Measurements from ENCODE around the gene IFT80. TPM values are rescaled to one million over a fixed set of nuclear protein-coding genes. Genes with fewer than 3 reads are reported as not detected.
A peak's percentile ranks its signal among the peaks of the same experiment; 100 is the strongest.

IFT80 gene
- polyA plus RNA-seq, 1 of the 3 experiments (the other 2 are of a cell fraction) = 10.5 TPM

DNA sequence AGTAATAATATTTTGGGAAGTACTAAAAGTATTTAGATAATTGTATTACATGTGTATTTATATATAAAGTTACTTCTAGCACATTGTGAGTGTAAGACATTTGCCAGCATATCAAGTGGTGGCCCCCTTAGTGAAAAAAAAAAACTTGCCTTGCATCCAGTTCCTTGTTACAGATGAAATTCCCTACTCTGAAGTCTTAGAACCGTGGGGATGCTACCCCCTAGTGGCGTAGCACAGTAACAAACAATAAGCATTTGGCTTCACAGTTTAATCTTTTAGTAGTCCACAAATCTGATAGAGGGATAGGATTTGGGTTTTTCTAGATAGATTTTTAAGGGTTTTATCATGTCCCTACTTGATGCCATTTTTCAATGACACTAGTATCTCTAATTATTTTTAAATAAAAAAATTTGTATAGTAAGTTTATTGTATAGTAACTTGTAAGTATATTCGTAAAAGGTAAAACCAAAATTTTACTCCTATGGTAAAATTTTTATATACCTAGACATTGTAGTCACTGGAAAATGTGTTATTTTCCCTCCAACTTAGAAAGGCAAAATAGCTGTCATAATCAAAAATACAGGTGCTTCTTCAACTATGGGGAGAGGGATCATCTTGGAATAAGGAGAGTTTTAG, 14.7 kb upstream of the IFT80 start:
- H3F3A ChIP-seq (replicated peaks; ENCODE audit: insufficient read depth) = peaks cover 57% of the 10 kb centered on the region
- H3K36me3 ChIP-seq (replicated peaks in 1 of 2; ENCODE audit: control insufficient read depth in 1 of 2, insufficient read depth in 2 of 2, low read length in 1 of 2) = peaks cover 74 to 78% of the 10 kb centered on the region in 2 experiments
- H2AFZ ChIP-seq (ENCODE audit: low read depth) = no peak overlapping the region
- H3K4me1 ChIP-seq (ENCODE audit: control insufficient read depth in 1 of 2, insufficient read depth in 2 of 2, low read depth in 1 of 2, low read length in 1 of 2) = peaks cover 0 to 4% of the 10 kb centered on the region in 2 experiments; a peak in 2 of 4 replicates
- WGBS (ENCODE audit: low lambda C conversion rate) = 34% methylated on average over 3 of the region's 3 CpGs
- 0 out of 2 replicates have a peak, but pooled peaks cover 8% of the 10 kb centered on the region for H4K20me1 ChIP-seq (ENCODE audit: insufficient read depth)
- H3K9ac ChIP-seq = no peak overlapping the region
- ChIA-PET CTCF (interaction anchor here (0.6 to 5.9 kb wide), 30 partner anchors 9 to 409 kb away, joined by 3 to 29 read pairs (median 5); partner anchors contain the start of genes SMC4 and TRIM59), POLR2A (no interaction called here)
- peaks cover 94% of the 10 kb centered on the region for H3K79me2 ChIP-seq (ENCODE audit: insufficient read depth)
- no peak overlapping the region; a peak in 1 of 4 replicates for H3K4me3 ChIP-seq (ENCODE audit: low read depth in 2 of 2, low read length in 1 of 2)
- no peak for TF ChIP-seq YY1 (IDR thresholded peaks at IDR 0.05; ENCODE audit: low read depth)
- TF ChIP-seq, protein P1, sequence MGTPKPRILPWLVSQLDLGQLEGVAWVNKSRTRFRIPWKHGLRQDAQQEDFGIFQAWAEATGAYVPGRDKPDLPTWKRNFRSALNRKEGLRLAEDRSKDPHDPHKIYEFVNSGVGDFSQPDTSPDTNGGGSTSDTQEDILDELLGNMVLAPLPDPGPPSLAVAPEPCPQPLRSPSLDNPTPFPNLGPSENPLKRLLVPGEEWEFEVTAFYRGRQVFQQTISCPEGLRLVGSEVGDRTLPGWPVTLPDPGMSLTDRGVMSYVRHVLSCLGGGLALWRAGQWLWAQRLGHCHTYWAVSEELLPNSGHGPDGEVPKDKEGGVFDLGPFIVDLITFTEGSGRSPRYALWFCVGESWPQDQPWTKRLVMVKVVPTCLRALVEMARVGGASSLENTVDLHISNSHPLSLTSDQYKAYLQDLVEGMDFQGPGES (IDR thresholded peaks at IDR 0.05; ENCODE audit: low read depth, low read length) = no peak
- no peak for TF ChIP-seq NFIC (IDR thresholded peaks at IDR 0.05; ENCODE audit: borderline replicate concordance)
- no peak for TF ChIP-seq FOXJ3 (CRISPR knock-in tag; IDR thresholded peaks at IDR 0.05)
- TF ChIP-seq CTCF (IDR thresholded peaks at IDR 0.05) = peak; percentile 90
- TF ChIP-seq RFX5 (IDR thresholded peaks at IDR 0.05; ENCODE audit: low read length) = no peak
- TF ChIP-seq SIN3A (IDR thresholded peaks at IDR 0.05; ENCODE audit: borderline replicate concordance, low read depth, low read length) = no peak
- no peak for TF ChIP-seq GABPA (IDR thresholded peaks at IDR 0.05; ENCODE audit: low read depth)
- no peak for TF ChIP-seq FOXM1 (IDR thresholded peaks at IDR 0.05; ENCODE audit: low read depth)
- no peak for TF ChIP-seq CHD2 (IDR thresholded peaks at IDR 0.05; ENCODE audit: low read length, partially characterized antibody)
- TF ChIP-seq RAD21 (IDR thresholded peaks at IDR 0.05; ENCODE audit: low read length) = peak; percentile 89
- TF ChIP-seq RXRA (IDR thresholded peaks at IDR 0.05; ENCODE audit: borderline replicate concordance, low read depth) = no peak
- TF ChIP-seq JUND (IDR thresholded peaks at IDR 0.05) = no peak
- TF ChIP-seq RCOR1 (IDR thresholded peaks at IDR 0.05; ENCODE audit: low read length) = no peak
- peak; percentile 68; the same call in 1 of the 2 replicates for TF ChIP-seq SMC3 (IDR thresholded peaks at IDR 0.05; ENCODE audit: low read depth, low read length)
- no peak for TF ChIP-seq TEAD4 (IDR thresholded peaks at IDR 0.05; ENCODE audit: borderline replicate concordance, insufficient read depth)
- no peak for TF ChIP-seq FOSL2 (IDR thresholded peaks at IDR 0.05; ENCODE audit: borderline replicate concordance, low read depth)
- no peak for TF ChIP-seq EZH2phosphoT487 (IDR thresholded peaks at IDR 0.05; ENCODE audit: borderline replicate concordance, low read depth)
- no peaks in the 10 kb centered on the region for H3K9me3 ChIP-seq
- H3K27ac ChIP-seq (ENCODE audit: low read depth in 2 of 2, low read length in 1 of 2) = peak overlapping the region in 1 of 2 experiments; percentile 44; a peak in 2 of 4 replicates
- H3K4me2 ChIP-seq = no peak overlapping the region
- H3K9me2 ChIP-seq = no peaks in the 10 kb centered on the region; the same call in 1 of the 2 replicates
- H3K27me3 ChIP-seq (ENCODE audit: insufficient read depth) = no peaks in the 10 kb centered on the region
- DNase-seq = peak; percentile 64
